Type B pancreatic cell (in vitro differentiated cells): ENCODE results near the gene SNU13. TPM values are rescaled to one million over a fixed set of nuclear protein-coding genes. Genes with fewer than 3 reads are reported as not detected.
"Not testable (repeated sequence)": the region's sequence is repeated elsewhere in the genome, so short reads cannot be mapped to it uniquely, and the experiment has no call there.

ENCODE experiments used
- DNase-seq: peaks from one replicate; pipeline ENCODE4 v3.0.0; 2021; ENCODE audit warnings: mixed read lengths; ENCODE audit not compliant: unreplicated experiment; ENCODE audit errors: extremely low spot score
- H3K27ac Mint-ChIP-seq: 2 replicates; pipeline ENCODE4 v1.8.0; 2021; ENCODE audit warnings: mild to moderate bottlenecking, mixed read lengths
- H3K27me3 Mint-ChIP-seq: 2 replicates; pipeline ENCODE4 v1.8.0; 2021; ENCODE audit warnings: mixed read lengths
- H3K36me3 Mint-ChIP-seq: 2 replicates; pipeline ENCODE4 v1.8.0; 2021; ENCODE audit warnings: mixed read lengths
- H3K4me1 Mint-ChIP-seq: one replicate; pipeline ENCODE4 v1.8.0; 2021; ENCODE audit warnings: mixed read lengths; ENCODE audit not compliant: unreplicated experiment
- H3K4me3 Mint-ChIP-seq: 2 replicates; pipeline ENCODE4 v1.8.0; 2021; ENCODE audit warnings: mild to moderate bottlenecking, mixed read lengths
- H3K9me3 Mint-ChIP-seq: 2 replicates; pipeline ENCODE4 v1.8.0; 2021; ENCODE audit warnings: mixed read lengths
- CTCF ChIP-seq: fragments of 200-600 bp; sonication (generic); conservative IDR thresholded peaks from 2 replicates; pipeline ENCODE4 v1.5.0; 2021; ENCODE audit warnings: antibody characterized with exemption, mild to moderate bottlenecking
- total RNA-seq: library from RNA; stranded (reverse); gene quantifications from 2 replicates; pipeline ENCODE4 v1.2.1, GENCODE V29; 2021; ENCODE audit warnings: low replicate concordance

The SNU13 gene
- total RNA-seq, 1 donor from 2014 or later, result 124 TPM

GRCh38 chr22:41664951-41665350 lies 23.7 kb downstream of the SNU13 start:
- DNase-seq, result no peak
- Mint-ChIP-seq H3K36me3 (peaks cover 26% of the 10 kb centered on the region), H3K27ac (no peak overlapping the region), H3K4me1 (peaks cover 11% of the 10 kb centered on the region), H3K4me3 (no peak overlapping the region), H3K27me3 (no peaks in the 10 kb centered on the region), H3K9me3 (no peaks in the 10 kb centered on the region)
- TF ChIP-seq CTCF, result no peak

- H3K36me3 Mint-ChIP-seq, result peaks cover 26% of the 10 kb centered on the region
- no peak for TF ChIP-seq CTCF
- peak overlapping the region; percentile 58 for H3K27ac Mint-ChIP-seq
- no peaks in the 10 kb centered on the region for H3K9me3 Mint-ChIP-seq
- no peaks in the 10 kb centered on the region for H3K27me3 Mint-ChIP-seq
- no peak for DNase-seq
- peaks cover 9% of the 10 kb centered on the region for H3K4me1 Mint-ChIP-seq
- H3K4me3 Mint-ChIP-seq, result no peak overlapping the region
Measured at GRCh38 chr22:41664490-41664889, 24.2 kb downstream of the SNU13 start.

- H3K4me3 Mint-ChIP-seq, H3K4me1 Mint-ChIP-seq, H3K27me3 Mint-ChIP-seq, H3K9me3 Mint-ChIP-seq, DNase-seq: not testable (repeated sequence)
- peaks cover 26% of the 10 kb centered on the region for H3K36me3 Mint-ChIP-seq
- H3K27ac Mint-ChIP-seq, result peak overlapping the region; percentile 58
Measured at GRCh38 chr22:41663594-41663993, 25.1 kb downstream of the SNU13 start.

GRCh38 chr22:41661713-41662112 lies 27.0 kb downstream of the SNU13 start:
- H3K4me1 Mint-ChIP-seq, result peaks cover 1% of the 10 kb centered on the region
- H3K36me3 Mint-ChIP-seq, result peaks cover 31% of the 10 kb centered on the region
- no peak for TF ChIP-seq CTCF
- H3K4me3 Mint-ChIP-seq, result no peak overlapping the region
- H3K9me3 Mint-ChIP-seq, result no peaks in the 10 kb centered on the region
- no peak overlapping the region for H3K27ac Mint-ChIP-seq
- DNase-seq, result no peak
- H3K27me3 Mint-ChIP-seq, result no peaks in the 10 kb centered on the region

- Mint-ChIP-seq H3K9me3 (no peaks in the 10 kb centered on the region), H3K27ac (no peak overlapping the region), H3K4me1 (no peaks in the 10 kb centered on the region), H3K4me3 (no peak overlapping the region), H3K27me3 (no peaks in the 10 kb centered on the region), H3K36me3 (peaks cover 34% of the 10 kb centered on the region)
- TF ChIP-seq CTCF, result no peak
- DNase-seq, result no peak
Measured at GRCh38 chr22:41661088-41661487, 27.6 kb downstream of the SNU13 start.

- Mint-ChIP-seq H3K4me1 (no peaks in the 10 kb centered on the region), H3K9me3 (no peaks in the 10 kb centered on the region), H3K27me3 (no peaks in the 10 kb centered on the region), H3K27ac (peak overlapping the region; percentile 10), H3K4me3 (no peak overlapping the region), H3K36me3 (peaks cover 34% of the 10 kb centered on the region)
- TF ChIP-seq CTCF, result no peak
- no peak for DNase-seq
Measured at GRCh38 chr22:41660416-41660815, 28.3 kb downstream of the SNU13 start.
